ENCODE measurements around the gene MPP3. TPM values are rescaled to one million over a fixed set of nuclear protein-coding genes. Genes with fewer than 3 reads are reported as not detected.

MPP3 gene
- total and polyA plus RNA-seq, 9 of the 15 experiments (the other 6 are each of a cell fraction or from before 2014, with no cell fraction given), result 0.41 to 10.4 (median 4.5) TPM

DNA sequence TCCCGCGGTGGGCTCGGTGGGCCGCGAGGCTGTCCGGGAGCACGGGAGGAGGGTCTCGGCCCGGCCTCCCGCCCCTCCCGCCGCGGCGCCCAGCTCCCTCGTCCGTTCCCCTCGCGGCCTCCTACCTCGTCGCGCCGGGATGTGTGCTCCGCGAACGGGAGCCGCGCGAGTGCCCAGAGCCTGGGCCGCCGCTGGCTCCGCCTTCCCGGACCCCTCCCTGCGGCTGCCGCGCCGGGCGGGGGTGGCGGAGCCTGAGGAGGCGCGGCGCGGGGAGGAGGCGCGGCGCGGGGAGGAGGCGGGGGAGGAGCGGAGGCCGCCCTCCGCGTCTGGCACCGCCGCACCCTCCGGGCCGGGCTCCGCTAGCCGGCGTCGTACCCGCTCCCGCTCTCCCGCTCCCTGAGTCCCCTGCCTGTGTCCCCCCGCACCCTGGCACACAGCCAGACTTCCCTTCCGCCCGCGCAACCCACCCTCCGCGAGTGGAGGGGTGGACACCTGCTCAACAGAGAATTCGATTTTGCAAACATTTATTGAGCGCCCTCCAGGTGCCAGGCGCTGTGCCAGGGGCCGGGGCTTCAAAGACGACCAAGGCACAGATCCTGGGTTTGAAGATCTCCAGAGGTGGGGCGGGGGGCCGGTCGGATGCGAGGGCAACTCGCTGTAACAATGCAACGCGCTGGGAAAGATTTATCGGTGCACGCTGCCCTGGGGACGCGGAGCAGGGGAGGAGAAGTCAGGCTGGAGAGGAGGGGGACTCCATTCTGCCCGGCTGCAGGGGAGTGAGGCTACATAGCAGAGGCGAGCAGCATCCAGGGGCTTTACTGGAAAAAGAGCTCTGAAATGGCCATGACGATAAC, at the start of gene MPP3 (continued):
- TF ChIP-seq, protein P1, sequence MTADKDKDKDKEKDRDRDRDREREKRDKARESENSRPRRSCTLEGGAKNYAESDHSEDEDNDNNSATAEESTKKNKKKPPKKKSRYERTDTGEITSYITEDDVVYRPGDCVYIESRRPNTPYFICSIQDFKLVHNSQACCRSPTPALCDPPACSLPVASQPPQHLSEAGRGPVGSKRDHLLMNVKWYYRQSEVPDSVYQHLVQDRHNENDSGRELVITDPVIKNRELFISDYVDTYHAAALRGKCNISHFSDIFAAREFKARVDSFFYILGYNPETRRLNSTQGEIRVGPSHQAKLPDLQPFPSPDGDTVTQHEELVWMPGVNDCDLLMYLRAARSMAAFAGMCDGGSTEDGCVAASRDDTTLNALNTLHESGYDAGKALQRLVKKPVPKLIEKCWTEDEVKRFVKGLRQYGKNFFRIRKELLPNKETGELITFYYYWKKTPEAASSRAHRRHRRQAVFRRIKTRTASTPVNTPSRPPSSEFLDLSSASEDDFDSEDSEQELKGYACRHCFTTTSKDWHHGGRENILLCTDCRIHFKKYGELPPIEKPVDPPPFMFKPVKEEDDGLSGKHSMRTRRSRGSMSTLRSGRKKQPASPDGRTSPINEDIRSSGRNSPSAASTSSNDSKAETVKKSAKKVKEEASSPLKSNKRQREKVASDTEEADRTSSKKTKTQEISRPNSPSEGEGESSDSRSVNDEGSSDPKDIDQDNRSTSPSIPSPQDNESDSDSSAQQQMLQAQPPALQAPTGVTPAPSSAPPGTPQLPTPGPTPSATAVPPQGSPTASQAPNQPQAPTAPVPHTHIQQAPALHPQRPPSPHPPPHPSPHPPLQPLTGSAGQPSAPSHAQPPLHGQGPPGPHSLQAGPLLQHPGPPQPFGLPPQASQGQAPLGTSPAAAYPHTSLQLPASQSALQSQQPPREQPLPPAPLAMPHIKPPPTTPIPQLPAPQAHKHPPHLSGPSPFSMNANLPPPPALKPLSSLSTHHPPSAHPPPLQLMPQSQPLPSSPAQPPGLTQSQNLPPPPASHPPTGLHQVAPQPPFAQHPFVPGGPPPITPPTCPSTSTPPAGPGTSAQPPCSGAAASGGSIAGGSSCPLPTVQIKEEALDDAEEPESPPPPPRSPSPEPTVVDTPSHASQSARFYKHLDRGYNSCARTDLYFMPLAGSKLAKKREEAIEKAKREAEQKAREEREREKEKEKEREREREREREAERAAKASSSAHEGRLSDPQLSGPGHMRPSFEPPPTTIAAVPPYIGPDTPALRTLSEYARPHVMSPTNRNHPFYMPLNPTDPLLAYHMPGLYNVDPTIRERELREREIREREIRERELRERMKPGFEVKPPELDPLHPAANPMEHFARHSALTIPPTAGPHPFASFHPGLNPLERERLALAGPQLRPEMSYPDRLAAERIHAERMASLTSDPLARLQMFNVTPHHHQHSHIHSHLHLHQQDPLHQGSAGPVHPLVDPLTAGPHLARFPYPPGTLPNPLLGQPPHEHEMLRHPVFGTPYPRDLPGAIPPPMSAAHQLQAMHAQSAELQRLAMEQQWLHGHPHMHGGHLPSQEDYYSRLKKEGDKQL (CRISPR knock-in tag; IDR thresholded peaks at IDR 0.05; ENCODE audit: borderline replicate concordance), result no peak
- no peak for TF ChIP-seq GTF2A2 (tag; IDR thresholded peaks at IDR 0.05)
- no peak for TF ChIP-seq RFX1 (IDR thresholded peaks at IDR 0.05)
- TF ChIP-seq TAF9B (IDR thresholded peaks at IDR 0.05; ENCODE audit: partially characterized antibody), result no peak
- TF ChIP-seq ZNF232 (CRISPR knock-in tag; IDR thresholded peaks at IDR 0.05), result no peak
- no peak for TF ChIP-seq BMI1 (IDR thresholded peaks at IDR 0.05; ENCODE audit: low read length)
- TF ChIP-seq RNF2 (IDR thresholded peaks at IDR 0.05), result no peak
- TF ChIP-seq ELF2 (CRISPR knock-in tag; IDR thresholded peaks at IDR 0.05), result no peak
- TF ChIP-seq, protein P2, sequence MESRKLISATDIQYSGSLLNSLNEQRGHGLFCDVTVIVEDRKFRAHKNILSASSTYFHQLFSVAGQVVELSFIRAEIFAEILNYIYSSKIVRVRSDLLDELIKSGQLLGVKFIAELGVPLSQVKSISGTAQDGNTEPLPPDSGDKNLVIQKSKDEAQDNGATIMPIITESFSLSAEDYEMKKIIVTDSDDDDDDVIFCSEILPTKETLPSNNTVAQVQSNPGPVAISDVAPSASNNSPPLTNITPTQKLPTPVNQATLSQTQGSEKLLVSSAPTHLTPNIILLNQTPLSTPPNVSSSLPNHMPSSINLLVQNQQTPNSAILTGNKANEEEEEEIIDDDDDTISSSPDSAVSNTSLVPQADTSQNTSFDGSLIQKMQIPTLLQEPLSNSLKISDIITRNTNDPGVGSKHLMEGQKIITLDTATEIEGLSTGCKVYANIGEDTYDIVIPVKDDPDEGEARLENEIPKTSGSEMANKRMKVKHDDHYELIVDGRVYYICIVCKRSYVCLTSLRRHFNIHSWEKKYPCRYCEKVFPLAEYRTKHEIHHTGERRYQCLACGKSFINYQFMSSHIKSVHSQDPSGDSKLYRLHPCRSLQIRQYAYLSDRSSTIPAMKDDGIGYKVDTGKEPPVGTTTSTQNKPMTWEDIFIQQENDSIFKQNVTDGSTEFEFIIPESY (CRISPR knock-in tag; IDR thresholded peaks at IDR 0.05), result no peak
- TF ChIP-seq, protein P3, sequence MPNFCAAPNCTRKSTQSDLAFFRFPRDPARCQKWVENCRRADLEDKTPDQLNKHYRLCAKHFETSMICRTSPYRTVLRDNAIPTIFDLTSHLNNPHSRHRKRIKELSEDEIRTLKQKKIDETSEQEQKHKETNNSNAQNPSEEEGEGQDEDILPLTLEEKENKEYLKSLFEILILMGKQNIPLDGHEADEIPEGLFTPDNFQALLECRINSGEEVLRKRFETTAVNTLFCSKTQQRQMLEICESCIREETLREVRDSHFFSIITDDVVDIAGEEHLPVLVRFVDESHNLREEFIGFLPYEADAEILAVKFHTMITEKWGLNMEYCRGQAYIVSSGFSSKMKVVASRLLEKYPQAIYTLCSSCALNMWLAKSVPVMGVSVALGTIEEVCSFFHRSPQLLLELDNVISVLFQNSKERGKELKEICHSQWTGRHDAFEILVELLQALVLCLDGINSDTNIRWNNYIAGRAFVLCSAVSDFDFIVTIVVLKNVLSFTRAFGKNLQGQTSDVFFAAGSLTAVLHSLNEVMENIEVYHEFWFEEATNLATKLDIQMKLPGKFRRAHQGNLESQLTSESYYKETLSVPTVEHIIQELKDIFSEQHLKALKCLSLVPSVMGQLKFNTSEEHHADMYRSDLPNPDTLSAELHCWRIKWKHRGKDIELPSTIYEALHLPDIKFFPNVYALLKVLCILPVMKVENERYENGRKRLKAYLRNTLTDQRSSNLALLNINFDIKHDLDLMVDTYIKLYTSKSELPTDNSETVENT (CRISPR knock-in tag; IDR thresholded peaks at IDR 0.05), result 0 out of 2 replicates have a peak, but pooled peaks have one; percentile 13
- no peak for TF ChIP-seq RFX5 (IDR thresholded peaks at IDR 0.05; ENCODE audit: low read depth, low read length)
- peak; percentile 90 for TF ChIP-seq NFIC (IDR thresholded peaks at IDR 0.05)
- TF ChIP-seq ZNF311 (CRISPR knock-in tag; IDR thresholded peaks at IDR 0.05), result no peak
- TF ChIP-seq CREB1 (IDR thresholded peaks at IDR 0.05), result peak; percentile 54; the same call in 1 of the 2 replicates
- no peak for TF ChIP-seq CREB1 (CRISPR knock-in tag; IDR thresholded peaks at IDR 0.05)
- no peak for TF ChIP-seq KDM4B (IDR thresholded peaks at IDR 0.05; ENCODE audit: borderline replicate concordance in 2 of 2, low read depth in 1 of 2)
- TF ChIP-seq SIN3B (IDR thresholded peaks at IDR 0.05; ENCODE audit: low read depth), result peak; percentile 31; the same call in 1 of the 2 replicates

Measured in K562 (cell line).